ENCODE data around the gene TGM1.
A peak's percentile ranks its signal among the peaks of the same experiment; 100 is the strongest.

DNA sequence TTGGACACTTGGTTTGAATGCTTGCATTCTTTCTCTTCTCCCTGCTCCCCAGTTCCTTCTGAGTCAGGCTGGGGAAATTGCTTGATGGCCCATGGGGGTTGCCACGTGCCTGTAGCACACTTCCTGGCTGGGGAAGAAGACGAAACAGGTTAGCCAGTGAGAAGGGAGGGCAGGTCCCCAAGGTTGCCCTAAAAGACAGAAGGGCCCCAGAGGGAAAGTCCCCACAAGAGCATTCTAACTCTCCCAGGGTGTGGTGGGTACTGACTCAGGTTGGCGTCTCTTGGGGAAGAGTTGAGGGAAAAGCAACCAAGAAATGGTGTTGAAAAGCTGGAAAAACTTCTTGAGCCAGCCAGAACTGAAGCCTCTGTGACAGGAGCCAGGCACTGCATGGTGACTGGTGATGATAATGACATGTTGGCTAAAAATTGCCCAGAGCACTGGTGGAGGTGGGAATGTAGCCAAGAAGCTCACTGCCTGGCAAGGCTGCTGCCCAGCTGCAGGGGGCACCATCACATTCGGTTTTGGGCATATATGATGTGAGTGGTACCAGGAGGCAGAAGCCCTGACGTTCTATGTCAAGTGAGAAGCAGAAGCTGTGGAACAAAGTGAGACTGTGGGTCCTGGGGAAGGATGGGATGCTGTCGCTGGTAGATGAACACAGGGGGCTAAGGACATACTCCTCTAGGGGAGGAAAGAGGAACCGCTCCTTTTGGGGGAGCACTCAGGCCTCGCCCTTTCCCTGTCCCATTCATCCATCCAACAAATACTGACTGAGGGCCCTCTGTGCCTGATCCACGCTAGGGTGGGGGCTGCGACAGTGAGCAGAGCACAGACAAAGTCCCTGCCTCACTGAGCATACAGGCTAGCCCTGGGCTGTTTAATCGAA, 16.6 kb upstream of the TGM1 start:
- TF ChIP-seq, protein P1, sequence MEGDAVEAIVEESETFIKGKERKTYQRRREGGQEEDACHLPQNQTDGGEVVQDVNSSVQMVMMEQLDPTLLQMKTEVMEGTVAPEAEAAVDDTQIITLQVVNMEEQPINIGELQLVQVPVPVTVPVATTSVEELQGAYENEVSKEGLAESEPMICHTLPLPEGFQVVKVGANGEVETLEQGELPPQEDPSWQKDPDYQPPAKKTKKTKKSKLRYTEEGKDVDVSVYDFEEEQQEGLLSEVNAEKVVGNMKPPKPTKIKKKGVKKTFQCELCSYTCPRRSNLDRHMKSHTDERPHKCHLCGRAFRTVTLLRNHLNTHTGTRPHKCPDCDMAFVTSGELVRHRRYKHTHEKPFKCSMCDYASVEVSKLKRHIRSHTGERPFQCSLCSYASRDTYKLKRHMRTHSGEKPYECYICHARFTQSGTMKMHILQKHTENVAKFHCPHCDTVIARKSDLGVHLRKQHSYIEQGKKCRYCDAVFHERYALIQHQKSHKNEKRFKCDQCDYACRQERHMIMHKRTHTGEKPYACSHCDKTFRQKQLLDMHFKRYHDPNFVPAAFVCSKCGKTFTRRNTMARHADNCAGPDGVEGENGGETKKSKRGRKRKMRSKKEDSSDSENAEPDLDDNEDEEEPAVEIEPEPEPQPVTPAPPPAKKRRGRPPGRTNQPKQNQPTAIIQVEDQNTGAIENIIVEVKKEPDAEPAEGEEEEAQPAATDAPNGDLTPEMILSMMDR (IDR thresholded peaks at IDR 0.05), result no peak
- TF ChIP-seq SMC3 (IDR thresholded peaks at IDR 0.05) (no peak), MYC (IDR thresholded peaks at IDR 0.05; ENCODE audit: borderline replicate concordance, low read length) (no peak), POLR2A (IDR thresholded peaks at IDR 0.05; ENCODE audit: low read length) (no peak), RCOR1 (IDR thresholded peaks at IDR 0.05; ENCODE audit: low read depth, low read length) (no peak), RAD21 (conservative IDR thresholded peaks at IDR 0.05 in 1 of 2, IDR thresholded peaks at IDR 0.05 in 1 of 2) (peak in 1 of 2 experiments; percentile 19; a peak in 1 of 5 replicates), CHD4 (IDR thresholded peaks at IDR 0.05; ENCODE audit: borderline replicate concordance) (no peak), EP300 (IDR thresholded peaks at IDR 0.05) (no peak), CEBPB (IDR thresholded peaks at IDR 0.05) (no peak), KDM1A (IDR thresholded peaks at IDR 0.05; ENCODE audit: low read depth) (no peak)
- TF ChIP-seq, protein P2, sequence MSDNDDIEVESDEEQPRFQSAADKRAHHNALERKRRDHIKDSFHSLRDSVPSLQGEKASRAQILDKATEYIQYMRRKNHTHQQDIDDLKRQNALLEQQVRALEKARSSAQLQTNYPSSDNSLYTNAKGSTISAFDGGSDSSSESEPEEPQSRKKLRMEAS (IDR thresholded peaks at IDR 0.05), result no peak
- TF ChIP-seq, protein P3, sequence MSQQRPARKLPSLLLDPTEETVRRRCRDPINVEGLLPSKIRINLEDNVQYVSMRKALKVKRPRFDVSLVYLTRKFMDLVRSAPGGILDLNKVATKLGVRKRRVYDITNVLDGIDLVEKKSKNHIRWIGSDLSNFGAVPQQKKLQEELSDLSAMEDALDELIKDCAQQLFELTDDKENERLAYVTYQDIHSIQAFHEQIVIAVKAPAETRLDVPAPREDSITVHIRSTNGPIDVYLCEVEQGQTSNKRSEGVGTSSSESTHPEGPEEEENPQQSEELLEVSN (IDR thresholded peaks at IDR 0.05; ENCODE audit: borderline replicate concordance, low read depth), result no peak
